ENCODE measurements around the gene SLC25A12. TPM values are rescaled to one million over a fixed set of nuclear protein-coding genes. Genes with fewer than 3 reads are reported as not detected.

The SLC25A12 gene
- total and polyA plus RNA-seq, 9 of the 15 experiments (the other 6 are each of a cell fraction or from before 2014, with no cell fraction given), result 13.5 to 36.5 (median 21.7) TPM

DNA sequence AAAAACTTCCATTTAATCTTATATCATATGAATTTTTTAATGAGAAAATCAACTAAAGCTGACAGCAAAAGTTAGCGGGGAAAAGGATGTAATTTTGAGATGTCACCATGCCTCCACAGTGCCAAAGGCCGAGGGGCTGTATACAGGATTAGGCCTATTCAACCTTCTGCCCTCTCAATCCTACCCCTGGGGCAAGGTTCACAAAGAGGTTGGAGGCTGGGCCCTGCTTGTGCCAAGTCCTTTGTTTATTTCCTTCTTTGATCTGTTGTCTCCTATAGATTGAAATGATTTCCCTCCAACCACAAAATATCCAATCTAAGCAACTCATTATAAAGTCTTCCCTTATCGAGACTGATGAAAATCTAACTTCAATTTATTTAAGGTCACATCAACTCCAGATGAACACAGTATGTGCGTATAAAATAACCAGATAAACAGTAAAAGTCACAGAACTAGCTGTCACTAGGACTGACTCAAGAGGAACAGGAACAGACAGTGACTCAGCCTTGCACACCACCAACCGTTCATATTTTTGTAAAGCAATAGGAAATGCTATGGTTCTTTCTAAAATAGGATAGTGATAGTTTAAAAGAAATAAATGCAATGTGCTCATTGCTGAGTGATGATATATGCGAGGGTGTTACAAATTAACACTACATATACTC lies 95.8 kb downstream of the SLC25A12 start:
- H3K9me3 ChIP-seq (replicated peaks; ENCODE audit: control insufficient read depth, insufficient read depth, low read depth, low read length), result no peaks in the 10 kb centered on the region
- H3K9me1 ChIP-seq (ENCODE audit: control insufficient read depth, insufficient read depth, low read length), result no peaks in the 10 kb centered on the region
- no peaks in the 10 kb centered on the region for H3K79me2 ChIP-seq (ENCODE audit: control insufficient read depth, insufficient read depth, low read length)
- ATAC-seq, result peak; percentile 65
- BruUV-seq (replicated peaks), result no TSS peak
- no peak overlapping the region for H3K4me3 ChIP-seq
- POLR2A ChIA-PET, result no interaction called here
- H3K4me2 ChIP-seq (ENCODE audit: insufficient read depth, low read length), result no peak overlapping the region
- peaks cover 1% of the 10 kb centered on the region; the same call in 1 of the 3 replicates for H3K36me3 ChIP-seq (ENCODE audit: control insufficient read depth, insufficient read depth, low read length)
- WGBS (ENCODE audit: insufficient coverage, low coverage, missing lambda C conversion rate), result 64% methylated on average over 6 of the region's 6 CpGs
- no peaks in the 10 kb centered on the region for H4K20me1 ChIP-seq (replicated peaks; ENCODE audit: control insufficient read depth, insufficient read depth, low read length)
- DNase-seq (ENCODE audit: extremely low read depth in 1 of 4, low spot score in 3 of 4), result no peak
- in situ Hi-C loops (cut with MboI) (no loop called here), intact Hi-C loops (cut with micrococcal nuclease) (loop anchor here (10.0 kb wide), 1 partner anchor 223 kb away; no protein-coding TSS in a partner anchor)
- H3K27me3 ChIP-seq (ENCODE audit: control insufficient read depth in 2 of 2, insufficient read depth in 2 of 2, low read length in 2 of 2), result no peaks in the 10 kb centered on the region
- H3K27ac ChIP-seq (ENCODE audit: extremely low read depth, low read depth, low read length), result peak overlapping the region; percentile 26; the same call in 1 of the 3 replicates
- no peaks in the 10 kb centered on the region for H3K4me1 ChIP-seq (replicated peaks in 1 of 2; ENCODE audit: control insufficient read depth in 2 of 2, insufficient read depth in 2 of 2, low read length in 2 of 2)
- H3K9ac ChIP-seq (ENCODE audit: insufficient read depth in 1 of 2, low read depth in 2 of 2, low read length in 2 of 2), result no peak overlapping the region
- no peak for FAIRE-seq
- no peak overlapping the region for H2AFZ ChIP-seq (ENCODE audit: low read depth, low read length)
- CTCF ChIA-PET (ENCODE audit: low intra/inter-chr PET ratio), result no interaction called here
- TF ChIP-seq, protein P1, sequence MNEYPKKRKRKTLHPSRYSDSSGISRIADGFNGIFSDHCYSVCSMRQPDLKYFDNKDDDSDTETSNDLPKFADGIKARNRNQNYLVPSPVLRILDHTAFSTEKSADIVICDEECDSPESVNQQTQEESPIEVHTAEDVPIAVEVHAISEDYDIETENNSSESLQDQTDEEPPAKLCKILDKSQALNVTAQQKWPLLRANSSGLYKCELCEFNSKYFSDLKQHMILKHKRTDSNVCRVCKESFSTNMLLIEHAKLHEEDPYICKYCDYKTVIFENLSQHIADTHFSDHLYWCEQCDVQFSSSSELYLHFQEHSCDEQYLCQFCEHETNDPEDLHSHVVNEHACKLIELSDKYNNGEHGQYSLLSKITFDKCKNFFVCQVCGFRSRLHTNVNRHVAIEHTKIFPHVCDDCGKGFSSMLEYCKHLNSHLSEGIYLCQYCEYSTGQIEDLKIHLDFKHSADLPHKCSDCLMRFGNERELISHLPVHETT (CRISPR knock-in tag; conservative IDR thresholded peaks at IDR 0.05 in 1 of 2, IDR thresholded peaks at IDR 0.05 in 1 of 2), result no peak
- TF ChIP-seq, protein P2, sequence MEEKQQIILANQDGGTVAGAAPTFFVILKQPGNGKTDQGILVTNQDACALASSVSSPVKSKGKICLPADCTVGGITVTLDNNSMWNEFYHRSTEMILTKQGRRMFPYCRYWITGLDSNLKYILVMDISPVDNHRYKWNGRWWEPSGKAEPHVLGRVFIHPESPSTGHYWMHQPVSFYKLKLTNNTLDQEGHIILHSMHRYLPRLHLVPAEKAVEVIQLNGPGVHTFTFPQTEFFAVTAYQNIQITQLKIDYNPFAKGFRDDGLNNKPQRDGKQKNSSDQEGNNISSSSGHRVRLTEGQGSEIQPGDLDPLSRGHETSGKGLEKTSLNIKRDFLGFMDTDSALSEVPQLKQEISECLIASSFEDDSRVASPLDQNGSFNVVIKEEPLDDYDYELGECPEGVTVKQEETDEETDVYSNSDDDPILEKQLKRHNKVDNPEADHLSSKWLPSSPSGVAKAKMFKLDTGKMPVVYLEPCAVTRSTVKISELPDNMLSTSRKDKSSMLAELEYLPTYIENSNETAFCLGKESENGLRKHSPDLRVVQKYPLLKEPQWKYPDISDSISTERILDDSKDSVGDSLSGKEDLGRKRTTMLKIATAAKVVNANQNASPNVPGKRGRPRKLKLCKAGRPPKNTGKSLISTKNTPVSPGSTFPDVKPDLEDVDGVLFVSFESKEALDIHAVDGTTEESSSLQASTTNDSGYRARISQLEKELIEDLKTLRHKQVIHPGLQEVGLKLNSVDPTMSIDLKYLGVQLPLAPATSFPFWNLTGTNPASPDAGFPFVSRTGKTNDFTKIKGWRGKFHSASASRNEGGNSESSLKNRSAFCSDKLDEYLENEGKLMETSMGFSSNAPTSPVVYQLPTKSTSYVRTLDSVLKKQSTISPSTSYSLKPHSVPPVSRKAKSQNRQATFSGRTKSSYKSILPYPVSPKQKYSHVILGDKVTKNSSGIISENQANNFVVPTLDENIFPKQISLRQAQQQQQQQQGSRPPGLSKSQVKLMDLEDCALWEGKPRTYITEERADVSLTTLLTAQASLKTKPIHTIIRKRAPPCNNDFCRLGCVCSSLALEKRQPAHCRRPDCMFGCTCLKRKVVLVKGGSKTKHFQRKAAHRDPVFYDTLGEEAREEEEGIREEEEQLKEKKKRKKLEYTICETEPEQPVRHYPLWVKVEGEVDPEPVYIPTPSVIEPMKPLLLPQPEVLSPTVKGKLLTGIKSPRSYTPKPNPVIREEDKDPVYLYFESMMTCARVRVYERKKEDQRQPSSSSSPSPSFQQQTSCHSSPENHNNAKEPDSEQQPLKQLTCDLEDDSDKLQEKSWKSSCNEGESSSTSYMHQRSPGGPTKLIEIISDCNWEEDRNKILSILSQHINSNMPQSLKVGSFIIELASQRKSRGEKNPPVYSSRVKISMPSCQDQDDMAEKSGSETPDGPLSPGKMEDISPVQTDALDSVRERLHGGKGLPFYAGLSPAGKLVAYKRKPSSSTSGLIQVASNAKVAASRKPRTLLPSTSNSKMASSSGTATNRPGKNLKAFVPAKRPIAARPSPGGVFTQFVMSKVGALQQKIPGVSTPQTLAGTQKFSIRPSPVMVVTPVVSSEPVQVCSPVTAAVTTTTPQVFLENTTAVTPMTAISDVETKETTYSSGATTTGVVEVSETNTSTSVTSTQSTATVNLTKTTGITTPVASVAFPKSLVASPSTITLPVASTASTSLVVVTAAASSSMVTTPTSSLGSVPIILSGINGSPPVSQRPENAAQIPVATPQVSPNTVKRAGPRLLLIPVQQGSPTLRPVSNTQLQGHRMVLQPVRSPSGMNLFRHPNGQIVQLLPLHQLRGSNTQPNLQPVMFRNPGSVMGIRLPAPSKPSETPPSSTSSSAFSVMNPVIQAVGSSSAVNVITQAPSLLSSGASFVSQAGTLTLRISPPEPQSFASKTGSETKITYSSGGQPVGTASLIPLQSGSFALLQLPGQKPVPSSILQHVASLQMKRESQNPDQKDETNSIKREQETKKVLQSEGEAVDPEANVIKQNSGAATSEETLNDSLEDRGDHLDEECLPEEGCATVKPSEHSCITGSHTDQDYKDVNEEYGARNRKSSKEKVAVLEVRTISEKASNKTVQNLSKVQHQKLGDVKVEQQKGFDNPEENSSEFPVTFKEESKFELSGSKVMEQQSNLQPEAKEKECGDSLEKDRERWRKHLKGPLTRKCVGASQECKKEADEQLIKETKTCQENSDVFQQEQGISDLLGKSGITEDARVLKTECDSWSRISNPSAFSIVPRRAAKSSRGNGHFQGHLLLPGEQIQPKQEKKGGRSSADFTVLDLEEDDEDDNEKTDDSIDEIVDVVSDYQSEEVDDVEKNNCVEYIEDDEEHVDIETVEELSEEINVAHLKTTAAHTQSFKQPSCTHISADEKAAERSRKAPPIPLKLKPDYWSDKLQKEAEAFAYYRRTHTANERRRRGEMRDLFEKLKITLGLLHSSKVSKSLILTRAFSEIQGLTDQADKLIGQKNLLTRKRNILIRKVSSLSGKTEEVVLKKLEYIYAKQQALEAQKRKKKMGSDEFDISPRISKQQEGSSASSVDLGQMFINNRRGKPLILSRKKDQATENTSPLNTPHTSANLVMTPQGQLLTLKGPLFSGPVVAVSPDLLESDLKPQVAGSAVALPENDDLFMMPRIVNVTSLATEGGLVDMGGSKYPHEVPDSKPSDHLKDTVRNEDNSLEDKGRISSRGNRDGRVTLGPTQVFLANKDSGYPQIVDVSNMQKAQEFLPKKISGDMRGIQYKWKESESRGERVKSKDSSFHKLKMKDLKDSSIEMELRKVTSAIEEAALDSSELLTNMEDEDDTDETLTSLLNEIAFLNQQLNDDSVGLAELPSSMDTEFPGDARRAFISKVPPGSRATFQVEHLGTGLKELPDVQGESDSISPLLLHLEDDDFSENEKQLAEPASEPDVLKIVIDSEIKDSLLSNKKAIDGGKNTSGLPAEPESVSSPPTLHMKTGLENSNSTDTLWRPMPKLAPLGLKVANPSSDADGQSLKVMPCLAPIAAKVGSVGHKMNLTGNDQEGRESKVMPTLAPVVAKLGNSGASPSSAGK (IDR thresholded peaks at IDR 0.05), result no peak
- TF ChIP-seq HDGF (IDR thresholded peaks at IDR 0.05), result no peak
- TF ChIP-seq U2AF2 (optimal IDR thresholded peaks at IDR 0.05; ENCODE audit: low read depth, low read length), result no peak
- no peak for TF ChIP-seq TEAD2 (tag; IDR thresholded peaks at IDR 0.05)
- no peak for TF ChIP-seq POU5F1 (IDR thresholded peaks at IDR 0.05; ENCODE audit: borderline replicate concordance, low read depth, low read length, partially characterized antibody)
- no peak for TF ChIP-seq ZC3H8 (IDR thresholded peaks at IDR 0.05)
- no peak for TF ChIP-seq HNRNPUL1 (IDR thresholded peaks at IDR 0.05; ENCODE audit: low read length)
- no peak for TF ChIP-seq SRF (CRISPR knock-in tag; IDR thresholded peaks at IDR 0.05)

Measured in K562 (cell line).